Measurements from ENCODE around the gene PPIL6.

PPIL6 gene

DNA sequence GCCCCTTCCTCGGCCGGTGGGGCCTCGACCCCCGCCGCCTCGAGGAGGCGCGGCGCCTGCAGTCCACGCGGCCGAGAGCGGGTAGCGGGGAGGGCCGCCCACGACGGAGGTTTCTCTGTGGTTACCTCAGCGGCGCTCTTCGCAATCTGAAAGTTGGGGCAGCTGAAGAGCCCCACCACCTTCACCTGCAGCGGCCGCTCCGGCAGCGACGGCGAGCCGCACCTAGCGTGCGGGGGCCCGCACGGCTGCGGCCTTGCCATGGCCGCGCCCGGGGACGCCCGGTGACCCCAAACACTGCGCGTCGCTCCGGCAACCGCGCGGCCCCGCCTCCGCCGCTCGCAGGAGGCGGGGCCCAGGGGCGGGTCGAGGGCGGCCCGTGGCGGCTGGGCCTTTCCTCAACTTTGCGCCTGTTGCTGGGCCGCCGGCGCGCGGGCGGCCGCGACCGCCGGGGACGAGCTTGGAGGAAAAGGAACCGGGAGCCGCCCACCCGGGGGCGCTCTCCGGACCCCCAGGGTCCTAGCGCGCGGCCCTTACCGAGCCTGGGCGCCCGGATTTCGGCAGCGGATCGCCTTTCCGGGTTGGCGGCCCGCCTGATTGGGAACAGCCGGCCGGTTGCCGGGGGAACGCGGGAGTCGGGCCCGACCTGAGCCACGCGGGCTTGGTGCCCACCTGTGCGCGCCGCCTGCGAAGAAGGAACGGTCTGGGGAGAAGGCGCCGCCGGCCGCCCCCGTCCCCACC lies at the start of gene PPIL6, which contains the start of gene SMPD2:
PPIL6 (minus strand) TSS at position 298 of the 738 bp plus-strand sequence; CDS start at position 260, 38 bp downstream.
SMPD2 (plus strand) TSS at position 394 of the 738 bp plus-strand sequence. CDS start 398 bp downstream, outside the sequence.
- Histone ChIP-seq H3K36me3 (ENCODE audit: control insufficient read depth, low read depth, low read length) (peaks cover 27% of the 10 kb centered on the region), H3K9ac (ENCODE audit: low read length) (peak within 1 kb of the TSS; percentile 80), H3K9me3 (ENCODE audit: control insufficient read depth, low read depth, low read length) (no peaks in the 10 kb centered on the region), H3K27me3 (ENCODE audit: control insufficient read depth, insufficient read depth, low read length) (peaks cover 12% of the 10 kb centered on the region), H3K27ac (ENCODE audit: low read length) (no peak within 1 kb of the TSS), H3K4me3 (ENCODE audit: low read length) (peak within 1 kb of the TSS; percentile 87), H3K4me1 (ENCODE audit: control insufficient read depth, low read depth, low read length) (peaks cover 4% of the 10 kb centered on the region)

DNA sequence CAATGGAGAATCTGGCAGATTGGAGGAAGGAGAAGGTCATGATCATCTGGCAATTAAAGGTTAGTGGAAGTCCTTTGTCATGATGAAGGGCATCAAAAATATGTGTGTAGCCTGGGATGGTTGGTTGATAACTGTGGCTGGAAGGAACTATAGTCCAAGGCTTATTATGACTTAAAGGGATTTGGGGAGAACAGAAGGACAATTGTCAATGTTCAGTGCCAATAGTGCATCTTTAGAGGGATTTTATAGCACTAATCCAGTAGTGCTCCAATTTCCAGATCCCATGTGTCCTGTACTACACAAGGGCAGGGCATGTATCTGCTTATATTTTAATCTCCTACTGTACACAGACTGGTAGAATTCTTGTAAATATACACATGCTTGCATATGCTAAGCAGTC lies 47.6 kb upstream of the PPIL6 start:
- H3K4me1 ChIP-seq (ENCODE audit: control insufficient read depth, low read depth, low read length) = peaks cover 27% of the 10 kb centered on the region
- no peak overlapping the region for H3K9ac ChIP-seq (ENCODE audit: low read length)
- no peak overlapping the region for H3K27ac ChIP-seq (ENCODE audit: low read length)
- H3K36me3 ChIP-seq (ENCODE audit: control insufficient read depth, low read depth, low read length) = no peaks in the 10 kb centered on the region
- H3K27me3 ChIP-seq (ENCODE audit: control insufficient read depth, insufficient read depth, low read length) = peaks cover 13% of the 10 kb centered on the region
- no peak overlapping the region for H3K4me3 ChIP-seq (ENCODE audit: low read length)
- H3K9me3 ChIP-seq (ENCODE audit: control insufficient read depth, low read depth, low read length) = no peaks in the 10 kb centered on the region

DNA sequence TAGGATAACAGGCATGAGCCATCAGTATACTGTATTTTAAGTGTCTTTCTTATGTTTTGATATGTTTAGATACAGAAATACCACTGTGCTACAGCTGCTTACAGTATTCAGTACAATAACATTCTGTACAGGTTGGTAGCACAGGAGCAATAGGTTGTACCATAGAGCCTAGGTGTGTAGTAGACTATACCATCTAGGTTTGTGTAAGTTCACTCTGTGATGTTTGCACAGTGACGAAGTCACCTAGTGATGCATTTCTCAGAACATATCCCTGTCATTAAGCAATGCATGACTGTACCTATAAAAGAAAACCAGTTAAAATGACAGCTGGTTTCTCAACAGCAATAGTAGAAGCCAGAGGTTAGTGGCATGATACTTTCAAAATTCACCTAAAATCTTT lies 45.6 kb upstream of the PPIL6 start:
- Histone ChIP-seq H3K9ac (ENCODE audit: low read length) (no peak overlapping the region), H3K4me1 (ENCODE audit: control insufficient read depth, low read depth, low read length) (peaks cover 21% of the 10 kb centered on the region), H3K4me3 (ENCODE audit: low read length) (no peak overlapping the region), H3K9me3 (ENCODE audit: control insufficient read depth, low read depth, low read length) (no peaks in the 10 kb centered on the region), H3K36me3 (ENCODE audit: control insufficient read depth, low read depth, low read length) (peaks cover 8% of the 10 kb centered on the region), H3K27ac (ENCODE audit: low read length) (no peak overlapping the region), H3K27me3 (ENCODE audit: control insufficient read depth, insufficient read depth, low read length) (peaks cover 13% of the 10 kb centered on the region)

DNA sequence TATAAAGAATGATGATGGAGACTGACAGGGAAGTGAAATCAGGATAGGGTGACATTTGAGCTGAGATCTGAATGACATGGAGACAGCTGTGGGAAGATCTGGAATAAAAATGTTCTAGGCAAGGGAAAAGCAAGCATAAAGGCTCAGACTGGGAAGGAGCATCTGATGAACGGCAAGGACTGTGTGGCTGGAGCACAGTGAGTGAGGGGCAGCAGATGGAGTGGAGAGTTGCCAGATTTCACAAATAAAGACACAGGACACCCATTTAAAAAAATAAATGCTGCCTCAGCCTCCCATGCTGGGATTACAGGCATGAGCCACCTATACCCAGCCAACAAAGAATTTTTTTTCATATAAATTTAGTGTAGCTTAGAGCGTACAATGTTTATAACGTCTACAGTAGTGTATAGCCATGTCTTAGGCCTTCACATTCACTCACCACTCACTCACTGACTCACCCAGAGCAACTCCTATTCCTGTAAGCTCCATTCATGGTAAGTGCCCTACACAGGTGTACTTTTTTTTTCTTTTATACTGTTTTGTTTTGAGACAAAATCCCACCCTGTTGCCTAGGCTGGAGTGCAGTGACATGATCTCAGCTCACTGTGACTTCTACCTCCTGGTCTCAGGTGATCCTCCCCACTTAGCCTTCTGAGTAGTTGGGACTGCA lies 45.0 kb upstream of the PPIL6 start:
- Histone ChIP-seq H3K36me3 (ENCODE audit: control insufficient read depth, low read depth, low read length) (peaks cover 14% of the 10 kb centered on the region), H3K27ac (ENCODE audit: low read length) (no peak overlapping the region), H3K9ac (ENCODE audit: low read length) (no peak overlapping the region), H3K27me3 (ENCODE audit: control insufficient read depth, insufficient read depth, low read length) (peaks cover 13% of the 10 kb centered on the region), H3K9me3 (ENCODE audit: control insufficient read depth, low read depth, low read length) (no peaks in the 10 kb centered on the region), H3K4me3 (ENCODE audit: low read length) (no peak overlapping the region), H3K4me1 (ENCODE audit: control insufficient read depth, low read depth, low read length) (peaks cover 21% of the 10 kb centered on the region)

DNA sequence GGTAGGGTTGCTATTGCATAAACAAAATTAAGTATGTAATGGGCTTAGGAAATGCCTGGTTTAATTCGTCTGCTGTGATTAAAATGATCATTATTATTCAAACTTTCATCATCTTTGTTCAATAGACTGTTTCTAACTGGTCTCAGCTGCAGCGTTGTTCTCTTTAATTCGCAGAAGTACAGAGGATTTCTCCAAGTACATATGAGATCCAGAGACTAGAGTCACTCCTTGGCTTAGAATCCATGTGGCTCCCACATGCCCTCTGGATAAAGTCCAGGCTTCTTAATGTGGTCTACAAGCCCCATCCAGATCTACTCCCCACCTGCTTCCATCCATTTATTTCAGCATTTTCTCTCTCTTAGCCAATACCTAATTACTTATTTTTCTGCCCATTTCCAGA lies 43.7 kb upstream of the PPIL6 start:
- Histone ChIP-seq H3K4me3 (ENCODE audit: low read length) (peak overlapping the region; percentile 58), H3K36me3 (ENCODE audit: control insufficient read depth, low read depth, low read length) (peaks cover 21% of the 10 kb centered on the region), H3K9ac (ENCODE audit: low read length) (no peak overlapping the region), H3K27me3 (ENCODE audit: control insufficient read depth, insufficient read depth, low read length) (peaks cover 13% of the 10 kb centered on the region), H3K4me1 (ENCODE audit: control insufficient read depth, low read depth, low read length) (peaks cover 24% of the 10 kb centered on the region), H3K27ac (ENCODE audit: low read length) (no peak overlapping the region), H3K9me3 (ENCODE audit: control insufficient read depth, low read depth, low read length) (no peaks in the 10 kb centered on the region)

DNA sequence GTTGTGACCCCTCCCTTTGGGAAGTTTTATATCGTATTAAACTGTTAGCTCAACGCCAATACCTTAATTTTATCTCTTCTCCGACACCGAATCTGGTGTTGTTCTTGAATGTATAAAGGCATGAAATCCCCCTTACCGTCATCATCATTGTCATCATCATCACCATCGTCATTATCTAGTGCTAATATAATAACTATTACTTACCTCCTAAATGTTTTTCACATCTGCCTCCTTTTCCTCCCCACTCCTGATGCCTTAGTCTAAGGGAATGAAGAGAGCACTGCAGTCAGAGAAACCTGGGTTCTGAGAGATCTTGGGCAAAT lies 43.3 kb upstream of the PPIL6 start:
- Histone ChIP-seq H3K27ac (ENCODE audit: low read length) (no peak overlapping the region), H3K36me3 (ENCODE audit: control insufficient read depth, low read depth, low read length) (peaks cover 22% of the 10 kb centered on the region), H3K9ac (ENCODE audit: low read length) (no peak overlapping the region), H3K9me3 (ENCODE audit: control insufficient read depth, low read depth, low read length) (no peaks in the 10 kb centered on the region), H3K4me1 (ENCODE audit: control insufficient read depth, low read depth, low read length) (peaks cover 28% of the 10 kb centered on the region), H3K27me3 (ENCODE audit: control insufficient read depth, insufficient read depth, low read length) (peaks cover 13% of the 10 kb centered on the region), H3K4me3 (ENCODE audit: low read length) (peak overlapping the region; percentile 58)

DNA sequence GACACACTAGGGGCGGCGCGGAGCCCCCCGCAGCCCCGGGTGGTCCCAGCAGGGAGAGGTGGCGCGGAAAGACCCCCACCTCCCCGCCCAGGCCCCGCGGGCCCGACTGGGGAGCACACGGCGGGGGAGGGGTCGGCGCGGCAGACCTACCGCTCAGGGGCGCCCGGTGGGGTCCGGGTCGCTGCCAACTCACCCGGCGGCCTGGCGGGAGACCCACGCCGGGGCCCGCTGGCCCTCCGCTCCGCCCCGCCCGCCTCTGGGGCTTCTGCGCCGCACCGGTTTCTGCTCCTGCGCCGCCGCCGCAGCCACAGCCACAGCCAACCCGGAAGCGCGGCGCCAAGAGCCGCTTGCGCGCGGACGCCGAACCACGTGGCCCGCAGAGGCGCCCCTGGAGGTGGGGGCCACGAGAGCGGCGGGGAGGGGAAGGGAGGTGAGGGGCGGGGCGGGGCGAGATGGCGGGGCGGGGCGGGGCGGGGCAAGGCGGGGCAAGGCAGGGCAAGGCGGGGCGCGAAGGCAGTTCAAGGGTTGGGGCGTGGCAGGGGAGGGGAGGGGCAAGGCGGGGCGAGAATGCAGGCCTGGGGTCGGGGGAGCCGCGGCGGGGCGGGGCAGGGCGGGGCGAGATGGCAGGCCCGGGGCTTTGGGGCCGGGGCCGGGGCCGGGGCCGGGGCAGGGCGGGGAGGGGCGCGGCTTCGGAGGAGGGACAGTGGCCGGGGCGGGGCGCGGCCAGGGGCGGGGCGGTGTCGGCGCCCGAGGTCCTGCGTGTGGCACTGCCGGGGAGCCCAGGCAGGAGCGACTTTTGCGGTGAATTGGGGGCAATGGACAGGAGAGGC lies 42.7 kb upstream of the PPIL6 start, which contains the start of gene ZBTB24:
ZBTB24 (minus strand) TSS at position 315 of the 830 bp plus-strand sequence. CDS start 1,193 bp downstream, outside the sequence.
- Histone ChIP-seq H3K4me3 (ENCODE audit: low read length) (peak within 1 kb of the TSS; percentile 86), H3K4me1 (ENCODE audit: control insufficient read depth, low read depth, low read length) (peaks cover 31% of the 10 kb centered on the region), H3K9ac (ENCODE audit: low read length) (peak within 1 kb of the TSS; percentile 81), H3K27ac (ENCODE audit: low read length) (no peak within 1 kb of the TSS), H3K9me3 (ENCODE audit: control insufficient read depth, low read depth, low read length) (no peaks in the 10 kb centered on the region), H3K27me3 (ENCODE audit: control insufficient read depth, insufficient read depth, low read length) (peaks cover 13% of the 10 kb centered on the region), H3K36me3 (ENCODE audit: control insufficient read depth, low read depth, low read length) (peaks cover 22% of the 10 kb centered on the region)

DNA sequence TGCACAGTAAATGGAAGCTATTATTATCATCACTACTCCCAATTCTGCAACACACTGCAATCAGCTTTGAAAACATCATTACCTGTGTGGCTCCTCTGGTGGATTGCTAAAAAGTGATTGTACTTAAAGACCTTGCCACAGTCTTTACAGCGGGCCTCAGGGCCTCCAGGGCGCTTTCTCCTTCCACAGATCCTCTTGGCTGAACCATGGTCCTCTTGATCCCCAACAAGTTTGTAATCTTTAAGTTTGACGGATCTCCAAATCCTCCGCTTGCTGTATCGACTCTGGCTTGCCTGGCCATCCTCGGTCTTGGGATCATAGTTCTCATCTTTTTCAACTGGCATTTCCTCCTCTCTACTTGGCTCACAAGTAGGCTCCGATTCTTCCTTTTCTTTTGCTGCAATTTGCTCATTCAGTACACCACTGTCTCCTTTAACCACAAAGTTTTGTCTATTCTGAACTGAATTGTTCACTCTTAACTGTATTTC lies 40.6 kb upstream of the PPIL6 start:
- H3K9ac ChIP-seq (ENCODE audit: low read length) = no peak overlapping the region
- H3K4me1 ChIP-seq (ENCODE audit: control insufficient read depth, low read depth, low read length) = peaks cover 31% of the 10 kb centered on the region
- H3K4me3 ChIP-seq (ENCODE audit: low read length) = peak overlapping the region; percentile 19
- H3K36me3 ChIP-seq (ENCODE audit: control insufficient read depth, low read depth, low read length) = peaks cover 29% of the 10 kb centered on the region
- H3K27me3 ChIP-seq (ENCODE audit: control insufficient read depth, insufficient read depth, low read length) = peaks cover 13% of the 10 kb centered on the region
- H3K9me3 ChIP-seq (ENCODE audit: control insufficient read depth, low read depth, low read length) = no peaks in the 10 kb centered on the region
- no peak overlapping the region for H3K27ac ChIP-seq (ENCODE audit: low read length)

DNA sequence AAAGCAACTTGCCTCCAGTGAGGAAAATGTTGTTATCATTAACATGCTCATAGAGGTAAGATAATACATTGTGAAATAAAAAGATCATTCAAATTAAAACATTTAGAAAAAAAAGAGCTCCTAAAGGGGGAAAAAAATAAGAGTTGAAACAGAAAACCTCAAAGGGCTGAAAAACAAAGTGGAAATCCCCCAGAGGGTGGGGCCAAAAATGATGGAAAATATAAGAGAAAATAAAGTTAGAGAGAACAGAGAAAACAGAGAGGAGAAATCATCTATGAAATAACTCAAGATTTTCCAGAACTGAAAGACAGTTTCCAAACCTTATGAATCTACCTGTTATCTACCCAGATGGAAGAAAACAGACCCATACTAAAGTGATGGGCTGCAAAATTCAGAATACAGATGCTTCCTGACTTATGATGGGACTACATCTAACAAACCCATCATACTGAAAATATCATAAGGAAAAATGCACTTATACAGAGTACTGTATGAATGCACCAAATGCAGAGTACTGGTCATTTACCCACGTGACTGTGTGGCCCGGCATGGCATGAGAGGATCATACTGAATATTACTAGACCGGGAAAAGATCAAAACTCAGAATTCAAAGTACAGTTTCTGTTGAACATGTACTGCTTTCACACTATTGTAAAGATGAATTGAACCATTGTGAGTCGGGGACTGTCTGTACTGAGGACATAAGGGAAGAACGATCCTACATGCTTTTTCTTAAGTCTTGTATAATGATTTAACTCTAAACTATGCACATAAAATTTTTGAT lies 38.6 kb upstream of the PPIL6 start:
- peaks cover 4% of the 10 kb centered on the region for H3K27me3 ChIP-seq (ENCODE audit: control insufficient read depth, insufficient read depth, low read length)
- H3K9me3 ChIP-seq (ENCODE audit: control insufficient read depth, low read depth, low read length) = no peaks in the 10 kb centered on the region
- no peak overlapping the region for H3K9ac ChIP-seq (ENCODE audit: low read length)
- peak overlapping the region; percentile 48 for H3K4me3 ChIP-seq (ENCODE audit: low read length)
- peaks cover 48% of the 10 kb centered on the region for H3K36me3 ChIP-seq (ENCODE audit: control insufficient read depth, low read depth, low read length)
- peaks cover 23% of the 10 kb centered on the region for H3K4me1 ChIP-seq (ENCODE audit: control insufficient read depth, low read depth, low read length)
- no peak overlapping the region for H3K27ac ChIP-seq (ENCODE audit: low read length)

DNA sequence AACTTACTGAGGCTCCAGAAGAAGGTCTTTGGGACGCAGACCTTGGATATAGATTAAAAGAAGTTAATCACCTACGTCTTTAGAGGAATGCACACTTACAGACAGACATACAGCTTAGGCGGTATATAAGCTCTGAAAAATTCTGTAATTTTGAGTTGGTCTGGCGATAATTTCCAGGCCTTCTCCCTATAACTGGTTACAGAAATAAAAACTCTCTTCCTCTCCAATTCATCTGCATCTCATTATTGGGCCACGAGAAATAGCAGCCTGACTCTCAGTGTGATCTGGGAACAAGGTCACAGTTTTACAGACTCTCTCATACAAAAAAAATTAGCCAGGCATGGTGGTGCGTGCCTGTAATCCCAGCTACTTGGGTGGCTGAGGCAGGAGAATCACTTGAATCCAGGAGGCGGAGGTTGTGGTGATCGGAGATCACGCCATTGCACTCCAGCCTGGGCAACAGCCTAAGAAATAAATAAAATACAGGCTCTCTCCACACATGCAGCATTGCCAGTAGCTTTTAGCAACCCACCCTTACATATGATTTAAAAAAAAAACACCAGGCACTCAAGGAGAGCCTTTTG lies 37.9 kb upstream of the PPIL6 start:
- no peaks in the 10 kb centered on the region for H3K27me3 ChIP-seq (ENCODE audit: control insufficient read depth, insufficient read depth, low read length)
- H3K36me3 ChIP-seq (ENCODE audit: control insufficient read depth, low read depth, low read length) = peaks cover 55% of the 10 kb centered on the region
- no peaks in the 10 kb centered on the region for H3K9me3 ChIP-seq (ENCODE audit: control insufficient read depth, low read depth, low read length)
- H3K27ac ChIP-seq (ENCODE audit: low read length) = no peak overlapping the region
- H3K4me1 ChIP-seq (ENCODE audit: control insufficient read depth, low read depth, low read length) = peaks cover 21% of the 10 kb centered on the region
- H3K9ac ChIP-seq (ENCODE audit: low read length) = no peak overlapping the region
- peak overlapping the region; percentile 48 for H3K4me3 ChIP-seq (ENCODE audit: low read length)
